CD4-positive, alpha-beta T cell treated with Interleukin-17A for 4 hours (primary cell): Measurements from ENCODE around the gene SHTN1.
A peak's percentile ranks its signal among the peaks of the same experiment; 100 is the strongest.

Experiments used
- DNase-seq: peaks from one replicate; pipeline ENCODE4 v3.0.0-alpha.2; 2020; ENCODE audit warnings: mixed read lengths

Gene SHTN1

GRCh38 chr10:117005026-117005526 is at the start of gene SHTN1:
TSS of gene SHTN1 (minus strand) at chr10:117005187. CDS start at chr10:117005079, 108 bp downstream.
- DNase-seq = peak; percentile 39

- no peak for DNase-seq
These were observed 48.5 kb upstream of the SHTN1 start for GRCh38 chr10:117053482-117053881.

- DNase-seq = no peak
These were observed 43.0 kb upstream of the SHTN1 start for GRCh38 chr10:117047947-117048346.

GRCh38 chr10:117016266-117016665 is 11.3 kb upstream of the SHTN1 start:
- DNase-seq = no peak

GRCh38 chr10:117014835-117015234 is 9.8 kb upstream of the SHTN1 start:
- DNase-seq = no peak

- no peak for DNase-seq
These were observed 2.1 kb upstream of the SHTN1 start for GRCh38 chr10:117007080-117007479.

GRCh38 chr10:117005527-117006055 is 604 bp upstream of the SHTN1 start:
- no peak for DNase-seq

- no peak for DNase-seq
These were observed 561 bp downstream of the SHTN1 start for GRCh38 chr10:117004227-117005025.

- no peak for DNase-seq
These were observed 1.7 kb downstream of the SHTN1 start for GRCh38 chr10:117003336-117003735.

GRCh38 chr10:117002206-117002605 is 2.8 kb downstream of the SHTN1 start:
- no peak for DNase-seq

- no peak for DNase-seq
These were observed 3.8 kb downstream of the SHTN1 start for GRCh38 chr10:117001144-117001543.

- DNase-seq = no peak
These were observed 4.4 kb downstream of the SHTN1 start for GRCh38 chr10:117000580-117000979.

GRCh38 chr10:116998172-116998571 is 6.8 kb downstream of the SHTN1 start:
- DNase-seq = no peak

- DNase-seq = no peak
These were observed 8.0 kb downstream of the SHTN1 start for GRCh38 chr10:116997015-116997414.

GRCh38 chr10:116995648-116996047 is 9.3 kb downstream of the SHTN1 start:
- no peak for DNase-seq

GRCh38 chr10:116994113-116994890 is 10.7 kb downstream of the SHTN1 start:
- DNase-seq = no peak

- DNase-seq = no peak
These were observed 11.4 kb downstream of the SHTN1 start for GRCh38 chr10:116993610-116994009.

- no peak for DNase-seq
These were observed 12.8 kb downstream of the SHTN1 start for GRCh38 chr10:116992183-116992582.

- no peak for DNase-seq
These were observed 14.6 kb downstream of the SHTN1 start for GRCh38 chr10:116990276-116990800.

GRCh38 chr10:116989439-116989838 is 15.5 kb downstream of the SHTN1 start:
- no peak for DNase-seq

GRCh38 chr10:116988311-116988710 is 16.7 kb downstream of the SHTN1 start:
- no peak for DNase-seq

- no peak for DNase-seq
These were observed 19.4 kb downstream of the SHTN1 start for GRCh38 chr10:116985611-116986010.
